ENCODE measurements around the gene MCL1.

MCL1 gene

DNA sequence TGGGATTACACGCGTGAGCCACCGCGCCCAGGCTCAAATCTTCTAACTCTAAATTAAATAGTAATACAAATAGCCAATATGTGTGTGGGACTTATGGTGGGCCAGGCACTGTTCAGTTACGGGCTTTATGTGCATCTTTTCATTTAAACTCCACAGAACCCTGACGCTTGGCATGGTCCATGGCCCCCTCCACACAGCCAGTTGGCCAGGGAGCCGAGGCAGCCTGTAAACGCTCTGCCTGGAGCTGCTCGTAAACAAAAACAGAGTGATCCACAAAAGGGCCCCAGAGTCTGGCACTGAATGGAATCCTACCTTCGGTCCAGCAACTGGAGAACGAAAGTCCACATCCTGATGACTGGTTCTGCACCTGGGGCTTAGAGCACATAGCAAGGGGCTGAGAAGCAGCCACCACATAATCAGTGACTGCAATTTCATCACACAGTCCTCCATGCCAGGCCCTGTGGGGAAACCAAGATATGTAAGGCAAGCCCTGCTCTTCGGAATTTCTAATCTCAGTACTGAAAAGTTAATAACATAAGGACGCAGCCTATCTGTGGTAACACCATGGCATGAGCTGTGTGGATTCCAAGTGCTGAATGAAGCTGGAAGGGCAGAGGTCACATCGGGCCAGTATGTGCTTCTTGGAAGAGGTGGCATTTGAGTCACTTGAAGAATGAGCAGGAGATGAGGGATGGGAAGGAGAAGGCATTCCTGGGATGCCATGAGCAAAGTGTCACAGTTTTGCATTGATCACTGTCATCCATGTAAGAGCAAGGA is 43.7 kb downstream of the MCL1 start:
- no peak for DNase-seq

DNA sequence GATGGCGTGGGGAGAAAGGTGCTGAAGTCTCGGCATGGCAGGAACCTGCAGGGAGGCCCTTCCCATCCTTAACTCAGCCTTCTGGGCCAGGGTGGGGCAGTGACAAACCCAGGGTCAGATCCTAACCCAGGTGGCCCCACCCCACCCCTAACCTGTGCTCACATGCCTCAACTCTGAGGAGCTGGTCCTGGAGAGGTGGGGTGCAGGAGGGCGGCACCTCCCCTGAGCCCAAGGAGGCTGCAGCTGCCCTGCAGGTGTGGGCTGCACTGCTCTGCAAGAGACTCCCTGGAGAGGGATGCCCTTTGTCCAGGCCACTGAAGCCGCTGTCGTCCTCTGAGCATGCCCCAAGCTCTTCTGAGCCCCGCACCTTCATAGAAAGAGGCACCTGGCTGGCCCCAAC is 45.4 kb downstream of the MCL1 start:
- DNase-seq: no peak

DNA sequence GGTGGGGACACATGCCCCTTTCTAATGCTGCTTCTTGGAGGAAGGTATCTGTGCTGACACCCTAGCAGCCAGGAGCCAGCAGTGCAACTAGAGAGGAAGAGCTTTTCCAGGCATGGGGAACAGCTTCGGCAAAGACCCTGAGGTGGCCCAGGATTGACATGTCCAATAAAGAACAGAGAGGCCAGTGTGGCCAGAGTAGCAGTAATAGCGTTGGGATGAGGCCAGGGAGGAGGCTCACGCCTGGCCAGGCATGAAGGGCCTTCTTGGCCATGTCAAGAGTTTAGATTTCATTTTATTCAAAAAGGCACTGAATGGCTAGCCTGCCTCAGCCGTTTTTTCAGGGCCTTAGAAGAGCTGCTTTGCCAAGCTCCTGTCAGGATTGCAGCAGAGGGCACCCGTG is 46.5 kb downstream of the MCL1 start:
- DNase-seq: no peak

DNA sequence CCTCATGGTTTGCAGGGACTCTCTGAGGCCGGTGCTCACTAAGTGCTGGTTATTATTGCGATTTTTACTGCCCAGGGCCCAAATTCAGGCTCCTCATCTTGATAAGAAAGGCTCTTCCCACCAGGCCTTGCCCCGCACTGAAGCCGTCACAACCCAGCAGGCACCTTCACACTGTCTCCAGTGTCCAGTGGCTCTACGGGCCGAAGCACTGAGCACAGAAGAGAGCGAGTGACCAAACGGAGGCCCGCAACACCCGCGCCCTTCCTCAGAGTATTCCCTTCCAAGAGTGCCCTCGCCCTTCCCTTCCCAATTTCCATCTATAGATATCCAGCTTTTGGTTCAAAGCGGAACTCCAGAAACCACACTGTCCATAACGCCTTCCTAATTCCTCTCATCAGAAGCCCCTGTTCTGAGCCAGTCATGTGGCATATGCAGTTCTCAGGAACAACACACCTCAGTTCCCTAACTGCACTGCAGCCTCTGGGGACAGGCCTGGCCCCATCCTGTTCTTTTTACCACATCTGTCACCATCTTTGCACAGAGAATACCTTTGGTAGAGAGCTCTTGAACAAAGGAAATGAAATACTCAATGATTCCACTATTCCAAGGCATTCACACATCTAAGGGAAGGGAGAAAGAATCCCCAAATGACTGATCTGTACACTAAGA is 48.8 kb downstream of the MCL1 start:
- no peak for DNase-seq

DNA sequence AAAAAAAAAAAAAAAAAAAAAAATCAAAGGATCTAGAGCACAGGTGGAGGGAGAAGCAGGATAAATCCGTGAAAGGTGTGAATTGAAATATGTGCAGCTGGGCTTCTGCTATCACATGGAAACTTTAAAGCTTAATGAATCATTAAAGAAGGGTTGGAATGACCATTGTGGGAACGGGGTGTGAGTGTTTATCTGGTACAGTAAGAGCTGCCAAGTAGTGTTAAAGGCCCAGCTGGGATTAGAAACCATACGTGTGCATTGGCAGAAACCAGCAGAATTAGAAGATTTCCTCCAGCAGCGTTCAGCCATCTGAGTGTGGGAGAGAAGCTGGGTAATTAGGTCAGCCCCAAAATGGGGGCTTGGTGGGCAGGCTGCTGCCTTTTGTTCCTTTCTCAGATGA is 50.4 kb downstream of the MCL1 start:
- no peak for DNase-seq

DNA sequence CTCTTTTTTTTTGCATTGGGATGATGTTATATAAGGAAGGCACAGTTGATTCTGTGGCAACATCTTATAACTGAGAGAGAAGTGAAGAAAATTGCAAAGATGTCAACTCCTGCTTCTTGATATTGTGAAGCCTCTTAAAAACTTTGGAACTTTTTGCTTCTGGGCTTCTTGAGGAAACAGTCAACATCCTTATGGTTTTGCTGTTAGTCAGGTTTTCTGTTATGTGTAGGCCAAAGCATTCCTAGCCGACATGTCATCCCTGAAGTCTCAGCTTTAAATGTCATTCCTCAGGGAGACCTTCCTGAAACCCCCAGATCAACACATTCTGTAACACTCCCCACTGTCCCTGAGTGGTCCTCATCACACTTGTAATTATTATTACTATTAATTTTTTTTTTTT is 51.2 kb downstream of the MCL1 start:
- no peak for DNase-seq

DNA sequence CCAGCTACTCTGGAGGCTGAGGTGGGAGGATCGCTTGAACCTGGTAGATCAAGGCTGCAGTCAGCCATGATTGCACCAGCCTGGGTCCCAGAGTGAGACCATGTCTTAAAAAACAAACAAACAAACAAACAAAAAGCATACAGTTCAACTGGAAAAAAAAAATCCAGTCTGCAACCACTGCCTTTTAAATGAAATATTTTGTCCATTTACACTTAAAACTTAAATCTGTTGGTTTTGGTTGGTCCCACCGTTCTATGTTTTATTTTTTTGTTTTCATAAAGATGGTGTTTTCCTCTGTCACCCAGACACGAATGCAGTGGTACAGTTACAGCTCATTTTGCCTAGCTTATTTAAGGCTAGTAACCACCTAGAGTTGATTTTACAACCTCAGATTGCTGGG is 54.1 kb downstream of the MCL1 start:
- no peak for DNase-seq
